Colon (tissue), 2 donors: ENCODE measurements around the gene KIAA1958.

ENCODE experiments used
- FAIRE-seq: peaks from 2 replicates; lab custom pipeline; 2012; peaks lifted over from hg19 to GRCh38; lab: Jason Lieb, UNC
- donor health status: control.
- donor health status: control.

The KIAA1958 gene

DNA sequence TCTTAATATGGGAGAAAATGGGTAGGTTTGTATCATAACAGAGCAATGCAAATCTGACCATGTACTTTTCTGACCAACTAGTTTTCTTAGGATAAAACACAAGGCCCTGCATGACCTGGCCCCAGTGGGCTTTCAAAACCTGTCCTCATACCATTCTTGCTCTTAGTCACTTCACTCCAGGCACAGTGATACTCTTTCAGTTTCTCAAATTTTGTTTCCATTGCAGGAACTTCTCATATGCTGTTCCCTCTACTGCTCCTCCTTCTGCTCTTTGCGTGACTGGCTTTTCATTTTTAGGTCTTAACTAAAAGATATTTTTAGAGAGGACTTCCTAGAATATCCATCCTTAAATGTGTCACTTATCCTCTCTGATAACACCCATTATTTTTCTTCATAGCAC is 118.9 kb downstream of the KIAA1958 start:
- no peak for FAIRE-seq

- FAIRE-seq: no peak
Observed at GRCh38 chr9:112605963-112606699, 119.5 kb downstream of the KIAA1958 start.

DNA sequence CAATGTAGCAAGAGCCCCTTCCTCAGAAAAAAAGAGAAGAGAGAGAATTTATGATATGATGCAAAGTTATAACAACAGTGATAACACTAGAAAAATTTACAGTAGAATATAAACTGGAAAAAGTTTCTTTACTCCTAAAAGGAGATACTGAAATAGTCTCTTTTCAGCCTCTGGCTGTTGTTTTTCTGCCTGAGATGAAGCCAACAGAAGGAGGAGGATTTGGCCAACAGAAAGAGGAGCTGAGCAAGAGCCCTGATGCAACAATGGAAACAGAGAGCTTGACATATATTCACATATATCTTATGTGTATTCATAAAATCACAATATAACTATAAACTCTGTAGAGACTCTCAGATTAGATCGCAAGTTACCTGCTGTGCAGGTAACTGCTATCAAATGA is 122.2 kb downstream of the KIAA1958 start:
- no peak for FAIRE-seq

DNA sequence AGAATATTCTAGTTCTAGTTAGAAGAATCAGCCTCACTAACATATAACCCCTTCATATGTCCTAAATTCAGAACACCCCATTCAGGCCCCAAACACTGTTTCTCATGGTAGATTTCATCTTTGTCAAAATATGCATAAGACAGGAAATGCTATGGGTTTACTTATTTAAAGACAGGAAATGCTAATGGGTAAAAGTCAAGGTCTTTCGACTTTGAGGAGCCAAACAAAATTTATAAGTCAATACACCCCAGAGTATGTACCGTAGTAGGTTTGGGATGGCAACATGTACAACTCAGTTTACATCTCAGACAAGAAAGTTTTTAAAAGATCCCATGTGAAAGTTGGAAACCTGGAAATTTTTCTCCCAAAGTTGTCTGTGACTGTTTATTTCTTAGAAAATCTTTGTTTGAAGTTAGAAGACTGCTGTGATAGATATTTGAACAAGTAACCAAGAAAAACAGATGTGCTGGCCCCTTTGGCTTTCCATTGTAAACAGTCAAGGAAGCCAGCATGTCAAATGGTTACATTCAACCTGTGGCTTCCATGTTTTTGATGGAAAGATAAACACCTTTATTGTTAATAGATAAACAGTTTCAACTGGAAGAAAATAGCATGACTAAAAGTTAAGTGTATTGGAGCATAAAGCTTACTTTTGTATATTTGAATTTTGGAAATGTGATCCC is 129.1 kb downstream of the KIAA1958 start:
- FAIRE-seq: no peak

- FAIRE-seq: no peak
Observed at GRCh38 chr9:112617371-112617770, 130.7 kb downstream of the KIAA1958 start.

DNA sequence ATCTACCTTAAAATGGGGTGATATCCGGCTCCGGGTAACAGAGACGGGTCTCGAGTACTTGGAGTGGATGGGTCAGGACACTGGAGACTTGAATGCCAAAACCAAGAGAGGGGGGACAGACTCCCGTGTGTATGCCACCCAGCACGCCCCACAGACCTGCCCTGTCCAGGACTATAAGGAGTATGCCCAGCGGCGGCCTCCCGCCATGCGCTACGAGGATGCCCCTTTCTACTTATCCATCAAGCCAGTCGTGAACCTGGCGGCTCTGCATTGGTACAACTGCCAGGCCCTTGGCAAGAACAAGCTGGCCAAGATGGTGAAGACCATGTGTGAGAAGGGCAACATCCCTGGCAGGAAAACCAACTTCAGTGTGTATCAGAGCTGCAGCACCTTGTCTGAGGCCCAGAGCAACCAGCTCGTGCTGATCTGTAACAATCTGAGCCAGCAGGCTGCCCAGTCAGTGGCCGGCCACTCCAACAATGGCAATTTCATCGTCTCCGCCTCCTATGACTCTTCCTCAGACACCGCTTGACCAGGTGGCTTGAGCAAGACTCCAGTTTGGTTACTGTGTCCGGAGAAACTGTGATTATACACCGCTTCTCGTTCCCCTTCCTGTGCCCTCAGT is 131.9 kb downstream of the KIAA1958 start:
- FAIRE-seq: no peak

GRCh38 chr9:112620388-112620787 is 133.8 kb downstream of the KIAA1958 start:
- FAIRE-seq: no peak

GRCh38 chr9:112621018-112621655 is 134.5 kb downstream of the KIAA1958 start:
- no peak for FAIRE-seq

DNA sequence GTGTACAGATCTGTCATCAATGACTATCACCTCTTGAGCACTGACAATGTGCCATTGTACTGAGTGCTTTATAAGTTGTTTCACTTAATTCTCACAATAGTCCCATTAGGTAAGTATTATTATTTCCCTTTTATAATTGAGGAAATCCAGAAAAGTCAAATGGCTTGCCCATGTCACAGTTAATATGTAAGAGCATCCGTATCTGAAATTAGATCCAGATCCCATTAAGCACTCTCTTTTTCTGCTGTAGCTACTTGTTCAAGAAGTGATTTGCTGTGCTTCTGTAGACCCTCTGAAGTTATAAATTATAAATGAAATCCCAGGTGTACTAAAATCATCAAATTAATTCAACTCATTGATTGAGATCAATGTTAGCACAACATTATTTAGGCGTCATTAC is 136.6 kb downstream of the KIAA1958 start:
- FAIRE-seq: no peak

GRCh38 chr9:112624711-112625707 is 138.4 kb downstream of the KIAA1958 start:
- no peak for FAIRE-seq

- FAIRE-seq: no peak
Observed at GRCh38 chr9:112629671-112630485, 143.3 kb downstream of the KIAA1958 start.

- no peak for FAIRE-seq
Observed at GRCh38 chr9:112631313-112632070, 144.9 kb downstream of the KIAA1958 start.

- FAIRE-seq: no peak
Observed at GRCh38 chr9:112640311-112640710, 153.7 kb downstream of the KIAA1958 start.

- FAIRE-seq: no peak
Observed at GRCh38 chr9:112642126-112642525, 155.5 kb downstream of the KIAA1958 start.

DNA sequence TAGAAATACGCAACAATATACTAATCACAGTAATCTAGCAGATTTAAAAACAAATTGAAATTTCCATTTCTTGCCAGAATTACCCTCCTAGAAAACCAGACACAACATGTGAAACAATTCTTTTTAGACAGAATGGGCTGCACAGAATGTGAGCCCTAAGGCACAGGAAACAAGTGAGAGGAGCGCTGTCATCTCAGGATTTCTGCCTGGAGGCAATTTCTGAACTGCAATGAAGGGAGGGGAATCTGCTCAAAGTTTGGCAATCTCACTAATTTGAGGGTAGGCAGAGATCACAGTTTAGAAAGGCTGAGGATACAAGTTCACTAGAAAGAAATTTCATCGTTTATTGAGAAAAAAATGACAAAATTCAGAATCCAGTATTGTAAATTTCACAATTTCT is 161.0 kb downstream of the KIAA1958 start:
- FAIRE-seq: no peak

GRCh38 chr9:112648624-112649023 is 162.0 kb downstream of the KIAA1958 start:
- FAIRE-seq: no peak

GRCh38 chr9:112654282-112654681 is 167.7 kb downstream of the KIAA1958 start:
- FAIRE-seq: no peak

- no peak for FAIRE-seq
Observed at GRCh38 chr9:112655668-112656067, 169.0 kb downstream of the KIAA1958 start.

- no peak for FAIRE-seq
Observed at GRCh38 chr9:112659906-112660305, 173.3 kb downstream of the KIAA1958 start.

GRCh38 chr9:112663681-112664080 is 177.1 kb downstream of the KIAA1958 start:
- FAIRE-seq: no peak
